ENCODE measurements around the gene SETD9.

SETD9 gene, protein sequence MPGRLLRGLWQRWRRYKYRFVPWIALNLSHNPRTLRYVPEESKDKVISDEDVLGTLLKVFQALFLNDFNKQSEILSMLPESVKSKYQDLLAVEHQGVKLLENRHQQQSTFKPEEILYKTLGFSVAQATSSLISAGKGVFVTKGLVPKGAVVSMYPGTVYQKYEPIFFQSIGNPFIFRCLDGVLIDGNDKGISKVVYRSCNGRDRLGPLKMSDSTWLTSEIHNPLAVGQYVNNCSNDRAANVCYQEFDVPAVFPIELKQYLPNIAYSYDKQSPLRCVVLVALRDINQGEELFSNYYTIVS

DNA sequence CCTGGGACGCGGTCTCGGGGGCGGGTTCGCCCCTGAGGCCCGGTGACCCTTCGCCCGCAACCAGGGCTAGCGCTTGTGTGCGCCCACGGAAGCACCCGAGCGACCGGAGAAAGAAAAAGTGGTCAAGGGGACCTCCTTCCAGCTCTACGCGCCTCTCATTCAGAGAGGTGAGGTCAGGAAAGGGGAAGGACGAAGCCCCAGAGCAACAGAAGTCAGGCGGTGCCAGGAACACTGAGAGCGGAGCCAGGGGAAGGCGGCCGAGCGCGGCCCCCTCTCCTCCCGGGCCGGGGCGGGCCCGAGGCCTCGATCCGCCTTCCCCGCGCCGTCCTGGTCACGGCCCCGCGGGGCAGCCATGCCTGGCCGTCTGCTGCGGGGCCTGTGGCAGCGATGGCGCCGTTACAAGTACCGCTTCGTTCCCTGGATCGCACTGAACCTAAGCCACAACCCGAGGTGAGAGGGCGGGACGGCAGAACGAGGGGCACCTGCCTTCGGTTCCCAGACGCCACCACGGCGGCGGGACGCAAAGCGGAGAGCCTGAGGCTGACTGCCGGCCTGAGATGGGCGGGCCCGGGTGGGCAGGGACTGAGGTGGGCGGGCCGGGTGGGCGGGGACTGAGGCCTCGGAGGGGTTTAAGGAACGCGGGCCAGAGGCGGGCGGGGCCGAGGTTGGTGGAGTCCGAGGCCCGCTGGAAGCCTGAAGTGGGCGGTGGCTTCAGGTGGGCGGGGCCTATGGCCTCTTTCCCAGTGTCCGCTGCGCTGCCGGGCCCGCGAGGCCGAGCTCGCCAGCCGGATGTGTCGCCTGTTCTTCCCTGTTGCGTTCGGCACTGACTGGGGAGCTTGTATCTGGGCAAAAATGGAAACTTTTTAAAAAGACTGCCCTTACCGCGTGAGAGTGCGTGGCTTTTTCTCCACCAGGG is at the start of gene SETD9:
TSS of gene SETD9 (plus strand) at position 303 of the 916 bp plus-strand sequence. CDS start at position 353, 50 bp downstream.
- DNase-seq (ENCODE audit: low read depth, low spot score): peak; percentile 89

DNA sequence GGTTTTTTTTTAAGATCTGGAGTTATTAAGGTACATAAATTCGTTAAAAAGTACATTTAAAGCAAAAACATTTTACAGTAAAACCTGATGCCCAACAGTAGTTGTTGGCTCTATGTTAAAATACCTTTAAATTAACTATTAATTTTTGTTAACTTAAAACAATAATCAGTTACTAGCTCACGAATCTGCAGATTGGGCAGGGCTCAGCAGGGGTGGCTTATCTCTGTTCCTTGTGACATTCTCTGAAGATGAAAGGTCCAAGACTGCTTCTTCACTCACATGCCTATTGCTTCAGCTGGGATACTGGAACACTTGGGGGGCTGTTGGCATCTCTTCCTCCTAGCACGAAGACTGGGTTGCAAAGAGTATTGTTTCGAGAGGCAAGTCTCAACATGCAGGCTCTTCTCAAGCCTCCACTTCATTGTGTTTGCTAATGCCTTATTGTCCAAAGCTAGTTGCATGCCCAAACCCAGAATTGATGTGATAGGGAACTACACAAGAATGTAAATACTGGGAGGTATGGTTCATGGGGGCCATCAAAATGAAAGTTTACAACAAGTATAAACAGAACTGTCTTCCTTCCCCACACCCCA is 47.4 kb upstream of the SETD9 start:
- no peak for DNase-seq (ENCODE audit: low read depth, low spot score)

DNA sequence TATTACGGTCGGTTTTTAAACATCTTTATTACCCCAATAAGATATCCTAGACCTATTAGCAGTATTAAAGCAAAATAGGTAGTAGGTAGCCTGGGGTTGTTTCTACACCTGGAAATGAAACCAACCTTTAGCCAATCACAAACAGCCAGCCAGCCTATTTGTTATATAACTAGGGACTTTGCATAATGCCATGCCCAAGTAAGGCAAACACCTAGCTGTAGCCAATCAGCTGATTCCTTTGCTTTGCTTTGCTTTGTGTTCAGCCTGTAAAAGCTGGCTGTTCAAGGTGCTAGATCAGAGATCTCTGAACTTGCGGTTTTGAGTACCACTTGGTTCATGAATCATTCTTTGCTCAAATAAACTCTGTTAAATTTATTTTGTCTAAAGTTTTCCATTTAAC is 46.5 kb upstream of the SETD9 start:
- no peak for DNase-seq (ENCODE audit: low read depth, low spot score)

DNA sequence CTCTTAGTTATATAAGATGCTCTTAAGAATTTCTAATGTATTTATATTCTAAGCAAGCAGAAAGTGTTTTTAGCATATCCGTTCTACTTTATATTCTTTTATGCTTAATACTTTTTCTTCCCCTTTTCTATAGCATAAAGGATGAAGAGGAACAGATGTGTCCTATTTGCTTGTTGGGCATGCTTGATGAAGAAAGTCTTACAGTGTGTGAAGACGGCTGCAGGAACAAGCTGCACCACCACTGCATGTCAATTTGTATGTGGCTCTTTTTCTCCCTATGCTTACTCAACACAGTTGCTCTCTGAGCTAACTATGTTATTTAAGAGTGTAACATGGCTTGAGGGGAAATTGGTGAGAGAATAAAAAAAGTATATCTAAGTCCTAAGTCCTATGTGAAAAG is 37.6 kb upstream of the SETD9 start:
- no peak for DNase-seq (ENCODE audit: low read depth, low spot score)

DNA sequence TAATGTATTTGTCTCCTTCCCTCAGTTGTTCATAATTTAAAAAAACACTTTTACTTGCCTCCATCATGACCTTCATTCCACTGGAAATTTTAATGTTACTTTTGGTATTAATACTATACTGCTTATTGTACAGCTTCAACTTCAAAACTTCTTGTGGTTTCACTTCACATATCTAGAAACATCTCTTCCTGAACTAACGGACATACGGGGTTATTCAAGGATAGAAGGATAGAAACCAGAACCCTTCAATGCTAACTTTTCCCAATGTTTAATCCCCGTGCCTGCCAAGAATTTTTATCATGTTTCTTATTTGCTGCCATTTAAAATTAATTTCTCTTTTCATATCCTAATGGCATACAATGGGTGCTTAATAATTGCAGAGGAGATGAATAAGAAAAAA is 36.3 kb upstream of the SETD9 start:
- no peak for DNase-seq (ENCODE audit: low read depth, low spot score)

DNA sequence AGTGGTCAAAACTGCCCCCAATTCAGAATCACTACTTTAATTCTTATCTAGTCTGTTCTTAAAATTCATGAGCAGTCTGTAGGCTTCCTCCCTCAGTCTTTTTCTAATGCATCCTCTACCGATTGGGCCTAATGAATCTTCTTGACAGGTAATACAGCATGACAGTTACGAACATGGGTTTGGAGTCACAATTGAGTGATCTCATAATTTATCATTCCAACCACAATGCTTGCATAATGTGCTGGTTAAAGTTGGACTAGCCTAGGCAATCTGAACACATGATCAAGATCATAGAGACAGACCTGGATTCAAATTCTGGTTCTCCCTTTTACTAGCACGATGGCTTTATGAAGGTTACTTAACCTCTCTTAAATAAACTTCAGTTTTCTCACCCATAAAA is 33.1 kb upstream of the SETD9 start:
- no peak for DNase-seq (ENCODE audit: low read depth, low spot score)

DNA sequence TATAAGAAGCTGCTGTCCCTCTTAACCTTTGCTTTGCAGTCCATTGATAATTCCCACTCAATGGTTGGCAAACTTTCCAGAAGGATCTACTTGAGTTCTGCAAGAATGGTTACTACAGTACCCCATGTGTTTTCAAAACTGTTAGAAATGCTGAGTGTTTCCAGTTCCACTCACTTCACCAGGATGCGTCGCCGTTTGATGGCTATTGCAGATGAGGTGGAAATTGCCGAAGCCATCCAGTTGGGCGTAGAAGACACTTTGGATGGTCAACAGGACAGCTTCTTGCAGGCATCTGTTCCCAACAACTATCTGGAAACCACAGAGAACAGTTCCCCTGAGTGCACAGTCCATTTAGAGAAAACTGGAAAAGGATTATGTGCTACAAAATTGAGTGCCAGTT is 27.8 kb upstream of the SETD9 start:
- no peak for DNase-seq (ENCODE audit: low read depth, low spot score)

DNA sequence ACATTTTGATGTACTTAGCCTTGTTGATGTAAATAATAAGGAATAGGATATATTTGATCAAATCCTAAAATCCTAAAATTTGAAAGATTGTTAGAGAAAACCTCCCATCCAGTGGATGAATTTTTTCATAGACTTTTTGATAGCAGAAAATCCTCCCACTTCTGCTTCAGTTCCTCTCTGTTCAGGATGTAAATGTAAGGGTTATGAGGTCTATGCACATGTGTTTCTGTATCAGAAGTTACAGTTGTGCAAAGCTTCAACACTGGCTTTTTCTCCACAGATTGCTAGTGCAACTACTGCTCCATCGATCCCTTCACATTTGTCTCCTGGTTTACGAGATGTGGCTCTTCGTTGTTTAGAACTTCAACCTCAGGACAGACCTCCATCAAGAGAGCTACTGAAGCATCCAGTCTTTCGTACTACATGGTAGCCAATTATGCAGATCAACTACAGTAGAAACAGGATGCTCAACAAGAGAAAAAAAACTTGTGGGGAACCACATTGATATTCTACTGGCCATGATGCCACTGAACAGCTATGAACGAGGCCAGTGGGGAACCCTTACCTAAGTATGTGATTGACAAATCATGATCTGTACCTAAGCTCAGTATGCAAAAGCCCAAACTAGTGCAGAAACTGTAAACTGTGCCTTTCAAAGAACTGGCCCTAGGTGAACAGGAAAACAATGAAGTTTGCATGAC is 16.0 kb upstream of the SETD9 start:
- DNase-seq (ENCODE audit: low read depth, low spot score): no peak

DNA sequence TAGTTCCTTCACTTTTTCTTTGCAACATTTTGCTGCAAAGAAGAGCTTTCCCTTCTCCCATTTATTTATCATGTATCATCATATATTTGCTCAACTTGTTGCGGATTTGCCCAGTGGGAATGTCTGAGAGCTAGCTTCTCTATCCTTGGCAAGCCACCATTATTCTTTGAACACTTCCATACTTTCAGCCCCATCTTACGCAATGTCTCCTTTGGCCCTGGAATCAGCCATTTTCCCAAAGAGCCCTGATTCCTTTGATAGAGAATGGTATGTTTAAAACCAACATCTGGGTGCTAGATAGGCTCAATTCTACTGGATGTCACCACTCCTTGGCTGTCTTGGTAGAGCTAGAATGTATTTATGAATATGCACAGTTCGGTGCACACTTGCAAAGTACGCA is 12.6 kb upstream of the SETD9 start:
- DNase-seq (ENCODE audit: low read depth, low spot score): no peak

DNA sequence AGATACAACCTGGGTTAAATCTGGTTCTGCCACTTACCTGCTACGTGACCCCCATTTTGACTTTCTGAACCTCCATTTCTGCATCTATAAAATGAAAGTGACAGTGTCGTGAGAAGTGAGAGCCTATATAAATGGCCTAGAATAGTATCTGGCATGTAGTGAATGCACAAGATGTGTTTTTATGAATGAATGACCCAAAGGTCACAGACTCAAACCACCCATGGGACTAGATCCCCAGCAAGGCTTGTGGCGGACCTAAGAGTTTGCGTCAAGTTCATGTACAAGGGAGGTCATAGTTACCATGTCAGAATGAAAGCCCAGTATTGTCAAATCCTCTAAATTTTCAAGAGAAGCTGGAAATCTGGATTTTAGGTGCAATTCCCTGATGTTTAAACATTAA is 11.2 kb upstream of the SETD9 start:
- DNase-seq (ENCODE audit: low read depth, low spot score): no peak

DNA sequence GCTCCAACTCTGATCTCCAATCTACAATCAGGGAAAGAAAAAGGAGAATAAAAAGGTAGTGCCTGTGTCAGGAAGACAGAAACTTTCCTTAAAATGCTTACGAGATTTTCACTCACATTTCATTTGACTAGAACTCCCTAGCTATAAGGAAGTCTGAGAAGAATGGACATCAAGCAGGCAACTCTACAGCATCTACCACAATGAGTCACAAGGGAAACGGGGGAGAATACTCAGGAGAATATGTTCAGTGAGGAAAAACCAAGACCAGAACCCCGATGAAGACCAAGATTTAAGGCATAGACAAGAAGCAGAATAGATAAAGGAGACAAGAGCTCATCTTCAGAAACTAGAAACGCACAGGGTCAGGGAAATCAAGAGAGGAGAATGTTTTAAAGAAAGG is 9.0 kb upstream of the SETD9 start:
- no peak for DNase-seq (ENCODE audit: low read depth, low spot score)

DNA sequence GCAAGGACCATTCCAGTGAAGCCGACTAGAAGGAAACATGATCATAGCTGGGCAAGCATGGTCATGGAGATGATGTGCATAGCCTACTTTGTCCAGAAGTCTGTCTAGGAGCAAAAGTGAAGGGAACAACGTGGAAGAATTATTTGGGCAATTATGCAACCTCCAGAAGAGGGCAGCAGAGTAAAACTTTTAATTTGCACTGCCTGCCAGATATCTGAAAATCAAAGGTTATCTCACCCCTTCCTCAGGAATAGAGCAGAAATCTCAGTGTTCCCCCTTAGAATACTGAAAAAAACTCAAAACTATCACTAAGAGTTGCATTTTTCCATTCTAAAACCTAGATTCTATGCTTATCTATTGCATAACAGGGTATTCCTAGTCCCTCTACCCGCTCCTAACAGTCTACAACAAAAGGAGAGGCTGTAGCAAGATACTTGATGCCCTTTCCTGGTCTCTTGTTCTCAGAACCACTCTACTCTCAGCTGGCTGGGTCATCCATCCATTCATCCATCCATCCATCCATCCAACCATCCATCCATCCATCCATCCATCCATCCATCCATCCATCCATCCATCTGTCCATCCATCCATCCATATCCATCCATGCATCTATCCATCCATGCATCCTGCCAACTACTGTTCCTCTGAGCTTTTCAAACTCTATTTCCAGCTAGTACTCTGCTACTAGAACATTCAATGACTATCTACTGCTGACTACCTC is 8.4 kb upstream of the SETD9 start:
- no peak for DNase-seq (ENCODE audit: low read depth, low spot score)

DNA sequence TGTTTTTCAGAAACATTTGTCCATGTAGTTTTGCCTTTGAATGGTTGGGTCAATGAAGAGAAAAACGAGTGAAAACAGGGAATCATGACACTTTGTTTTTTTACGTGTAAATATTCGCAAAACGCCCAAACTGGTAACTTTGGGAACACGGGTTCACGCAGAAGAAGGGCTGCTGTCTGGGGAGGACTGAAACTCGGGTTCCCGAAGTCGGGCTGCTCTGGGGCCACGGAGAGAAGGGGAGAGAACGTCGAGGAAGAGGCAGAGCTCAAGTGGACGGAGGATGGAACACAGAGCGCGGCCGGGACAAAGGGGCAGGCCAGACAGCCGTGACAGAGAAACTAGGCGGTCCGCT is 478 bp upstream of the SETD9 start:
- no peak for DNase-seq (ENCODE audit: low read depth, low spot score)

DNA sequence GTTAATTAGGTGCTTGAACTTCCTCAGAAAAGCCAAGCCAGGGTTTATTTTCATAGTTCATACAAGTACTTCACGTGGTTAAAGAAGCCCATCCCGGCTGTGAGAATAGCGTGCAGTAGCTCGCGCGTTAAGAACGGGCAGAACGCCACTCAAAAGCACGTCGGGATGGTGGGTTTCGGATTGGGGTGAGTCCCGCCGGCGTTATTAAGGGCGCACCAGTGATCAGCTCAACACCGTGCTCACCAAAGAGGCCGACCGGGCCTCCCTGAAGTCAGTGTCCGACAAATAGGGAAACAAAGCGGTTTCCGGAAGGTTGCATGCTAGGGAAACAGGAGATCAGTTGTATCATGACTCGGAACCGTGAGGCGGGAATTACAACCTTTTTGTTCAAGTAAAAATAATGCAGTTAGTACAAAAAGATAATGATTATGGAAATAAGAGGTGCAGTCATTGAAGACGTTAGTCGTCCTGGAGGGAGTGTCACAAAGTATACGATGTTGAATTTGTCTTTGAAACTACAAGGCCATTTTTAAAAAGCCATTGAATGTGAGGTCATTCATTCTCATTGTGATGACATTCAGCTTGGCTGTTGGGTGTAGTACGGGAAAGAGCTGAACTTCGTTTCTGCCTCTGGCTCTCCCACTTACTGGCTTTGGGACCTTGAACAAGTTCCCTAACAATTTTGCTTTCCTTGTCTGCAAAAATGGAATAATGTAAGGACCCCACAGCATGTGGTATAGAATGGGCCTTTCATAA is 992 bp downstream of the SETD9 start:
- no peak for DNase-seq (ENCODE audit: low read depth, low spot score)

DNA sequence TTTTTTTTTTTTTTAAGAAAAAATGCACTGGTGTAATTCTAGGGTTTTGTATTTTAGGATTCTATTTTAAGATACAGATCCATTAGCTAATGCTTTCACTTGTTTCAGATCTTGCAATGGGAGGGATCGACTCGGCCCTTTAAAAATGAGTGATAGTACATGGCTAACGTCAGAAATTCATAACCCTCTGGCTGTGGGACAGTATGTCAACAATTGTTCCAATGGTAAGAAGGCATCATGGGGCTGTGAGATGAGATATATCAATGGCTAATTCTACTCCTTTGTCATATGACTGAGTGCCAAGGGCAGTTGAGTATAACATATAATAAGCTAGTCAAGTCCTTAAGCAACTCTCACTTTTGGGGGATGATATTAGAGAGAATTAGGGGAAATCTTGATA is 4.4 kb downstream of the SETD9 start:
- no peak for DNase-seq (ENCODE audit: low read depth, low spot score)

DNA sequence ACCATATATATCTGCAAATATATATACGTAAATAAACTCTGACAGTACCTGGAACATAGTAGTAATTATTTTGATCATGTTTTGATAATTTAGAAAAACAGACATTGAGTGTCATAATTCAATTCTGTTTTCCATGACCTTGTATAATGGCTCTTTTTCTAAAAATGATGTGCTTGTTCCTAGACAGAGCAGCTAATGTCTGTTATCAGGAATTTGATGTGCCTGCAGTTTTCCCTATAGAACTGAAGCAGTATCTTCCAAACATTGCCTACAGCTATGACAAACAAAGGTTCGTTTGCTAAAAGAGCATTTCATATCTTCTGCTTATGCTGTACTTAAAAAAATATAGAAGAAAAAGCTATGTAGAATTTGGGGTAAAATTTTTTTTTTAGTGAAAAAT is 5.3 kb downstream of the SETD9 start:
- DNase-seq (ENCODE audit: low read depth, low spot score): no peak

DNA sequence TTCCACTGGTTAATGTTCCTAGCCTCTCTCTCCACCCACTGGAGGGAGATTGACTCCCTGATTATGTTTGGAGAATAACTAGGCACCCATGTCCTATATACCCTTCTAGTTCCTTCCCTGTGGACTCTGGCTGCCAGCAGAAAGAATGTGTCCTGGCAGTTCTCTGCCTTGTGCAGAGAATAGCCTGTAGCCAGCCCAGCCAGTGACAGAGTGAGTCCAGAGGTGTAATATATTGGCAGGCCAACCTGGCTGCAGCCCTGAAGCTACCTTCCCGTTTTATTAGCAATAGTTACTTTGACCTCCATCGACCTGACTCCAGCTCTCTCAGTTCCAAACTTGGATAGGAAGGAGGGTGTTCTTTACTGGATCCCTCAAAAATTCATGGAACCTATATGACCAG is 8.1 kb downstream of the SETD9 start:
- DNase-seq (ENCODE audit: low read depth, low spot score): no peak

DNA sequence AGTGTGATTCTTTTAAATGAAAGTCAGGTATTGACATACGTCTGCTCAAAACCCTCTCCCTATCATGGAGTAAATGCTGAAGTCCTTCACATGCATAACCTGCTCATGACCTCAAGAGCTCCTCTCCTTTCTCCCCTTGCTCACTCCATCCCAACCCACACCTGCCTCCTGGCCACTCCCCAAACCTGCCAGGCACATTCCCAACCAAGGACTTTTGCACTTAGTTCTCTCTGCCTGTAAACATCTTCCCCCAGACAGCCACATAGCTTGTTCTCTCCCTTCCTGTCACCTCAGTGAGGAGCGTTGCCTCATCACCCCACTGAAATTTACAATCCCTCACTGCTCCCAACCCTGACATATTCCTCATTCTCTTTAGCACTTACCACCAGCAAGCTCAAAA is 8.7 kb downstream of the SETD9 start:
- no peak for DNase-seq (ENCODE audit: low read depth, low spot score)

DNA sequence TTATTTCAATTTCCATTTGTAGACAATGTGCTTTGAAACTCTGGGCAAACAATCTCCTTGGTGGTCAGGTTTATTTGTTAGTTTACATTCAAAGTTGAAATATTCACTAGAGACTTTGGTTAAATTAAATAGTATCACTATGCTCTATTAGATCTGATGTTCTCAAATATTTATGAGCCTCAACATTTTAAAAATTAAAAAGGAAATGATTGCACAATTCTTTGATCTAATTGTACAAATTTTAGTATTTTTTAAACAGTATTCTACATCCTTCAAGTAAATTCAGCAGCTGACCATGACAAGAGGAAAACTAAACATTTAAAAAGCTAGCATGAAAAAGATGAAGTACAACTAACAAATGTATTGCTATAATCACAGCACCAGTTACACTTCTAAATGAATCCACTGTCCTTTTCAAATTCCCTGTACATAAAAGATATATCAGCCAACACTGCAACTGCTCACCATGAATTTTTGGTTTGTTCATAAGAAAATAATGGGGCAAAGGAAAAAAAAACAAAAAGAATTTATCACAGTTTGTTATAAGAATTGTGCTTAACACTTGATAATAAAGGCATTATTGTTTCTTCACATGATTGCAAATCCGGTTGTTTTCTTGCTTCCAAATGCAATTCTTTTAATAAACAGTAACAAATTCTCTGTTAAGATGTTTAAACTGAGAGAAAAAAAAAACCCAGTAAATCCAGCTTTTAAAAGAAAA is 10.7 kb downstream of the SETD9 start:
- no peak for DNase-seq (ENCODE audit: low read depth, low spot score)

DNA sequence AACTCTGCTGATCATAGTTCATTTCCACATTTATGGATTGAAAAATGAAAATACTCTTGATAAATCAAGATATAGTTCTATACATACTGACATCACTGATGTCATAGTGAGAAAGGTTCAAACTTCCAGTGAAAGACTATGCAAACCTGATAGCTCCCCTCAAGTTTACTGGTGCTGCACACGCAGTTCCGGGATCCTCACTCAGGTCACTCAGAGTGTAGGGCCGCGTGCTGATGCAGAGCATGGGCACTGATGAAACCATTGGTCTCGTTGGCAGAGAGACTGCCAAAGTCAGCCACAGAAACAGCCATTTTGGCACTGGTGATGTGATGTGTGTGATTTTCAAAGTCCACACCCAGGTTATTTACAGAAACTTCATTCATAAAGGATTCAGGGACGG is 13.5 kb downstream of the SETD9 start:
- DNase-seq (ENCODE audit: low read depth, low spot score): no peak
